RPMI8226 (cell line): ENCODE results near the gene TRERF1.
"Not testable (repeated sequence)": the region's sequence is repeated elsewhere in the genome, so short reads cannot be mapped to it uniquely, and the experiment has no call there.

Experiments used
- DNase-seq: peaks from one replicate; pipeline ENCODE4 v3.0.0-alpha.2; 2015

TRERF1 gene

GRCh38 chr6:42332916-42333315 is 118.8 kb downstream of the TRERF1 start:
- no peak for DNase-seq

- DNase-seq: no peak
Measured at GRCh38 chr6:42331019-42331418, 120.7 kb downstream of the TRERF1 start.

- DNase-seq: no peak
Measured at GRCh38 chr6:42326248-42326647, 125.5 kb downstream of the TRERF1 start.

- not testable (repeated sequence) for DNase-seq
Measured at GRCh38 chr6:42324656-42325324, 126.9 kb downstream of the TRERF1 start.

- no peak for DNase-seq
Measured at GRCh38 chr6:42322676-42323075, 129.1 kb downstream of the TRERF1 start.

GRCh38 chr6:42321976-42322375 is 129.8 kb downstream of the TRERF1 start:
- no peak for DNase-seq

GRCh38 chr6:42320762-42321161 is 131.0 kb downstream of the TRERF1 start:
- no peak for DNase-seq

- DNase-seq: no peak
Measured at GRCh38 chr6:42318480-42318879, 133.2 kb downstream of the TRERF1 start.

- DNase-seq: no peak
Measured at GRCh38 chr6:42316981-42317380, 134.7 kb downstream of the TRERF1 start.

- no peak for DNase-seq
Measured at GRCh38 chr6:42315991-42316970, 135.4 kb downstream of the TRERF1 start.

GRCh38 chr6:42315259-42315990 is 136.3 kb downstream of the TRERF1 start:
- DNase-seq: no peak

GRCh38 chr6:42314571-42315258 is 137.0 kb downstream of the TRERF1 start:
- DNase-seq: no peak

GRCh38 chr6:42313941-42314570 is 137.7 kb downstream of the TRERF1 start:
- no peak for DNase-seq

- DNase-seq: no peak
Measured at GRCh38 chr6:42313038-42313437, 138.7 kb downstream of the TRERF1 start.

GRCh38 chr6:42307141-42307470 is 144.6 kb downstream of the TRERF1 start:
- no peak for DNase-seq

- DNase-seq: no peak
Measured at GRCh38 chr6:42306439-42307140, 145.1 kb downstream of the TRERF1 start.

GRCh38 chr6:42304053-42304712 is 147.5 kb downstream of the TRERF1 start:
- no peak for DNase-seq

- no peak for DNase-seq
Measured at GRCh38 chr6:42302411-42302810, 149.3 kb downstream of the TRERF1 start.

- DNase-seq: no peak
Measured at GRCh38 chr6:42301986-42302385, 149.7 kb downstream of the TRERF1 start.

- DNase-seq: no peak
Measured at GRCh38 chr6:42300701-42301100, 151.0 kb downstream of the TRERF1 start.

GRCh38 chr6:42300185-42300584 is 151.5 kb downstream of the TRERF1 start:
- no peak for DNase-seq
